ENCODE data around the gene CYBB.

Gene CYBB

GRCh38 chrX:37785569-37785968 lies 5.7 kb downstream of the CYBB start:
- DNase-seq (ENCODE audit: low read depth in 2 of 2) = no peak

GRCh38 chrX:37786624-37787422 lies 7.0 kb downstream of the CYBB start:
- no peak for DNase-seq (ENCODE audit: low read depth in 2 of 2)

- DNase-seq (ENCODE audit: low read depth in 2 of 2) = no peak
These were observed 7.6 kb downstream of the CYBB start for GRCh38 chrX:37787423-37787869.

GRCh38 chrX:37796310-37796709 lies 16.5 kb downstream of the CYBB start:
- DNase-seq (ENCODE audit: low read depth in 2 of 2) = no peak

GRCh38 chrX:37796805-37797204 lies 16.9 kb downstream of the CYBB start:
- DNase-seq (ENCODE audit: low read depth in 2 of 2) = no peak

- no peak for DNase-seq (ENCODE audit: low read depth in 2 of 2)
These were observed 20.1 kb downstream of the CYBB start for GRCh38 chrX:37799936-37800335.

GRCh38 chrX:37800717-37801116 lies 20.9 kb downstream of the CYBB start:
- no peak for DNase-seq (ENCODE audit: low read depth in 2 of 2)

GRCh38 chrX:37802028-37802427 lies 22.2 kb downstream of the CYBB start:
- DNase-seq (ENCODE audit: low read depth in 2 of 2) = no peak

GRCh38 chrX:37803057-37803456 lies 23.2 kb downstream of the CYBB start:
- no peak for DNase-seq (ENCODE audit: low read depth in 2 of 2)

GRCh38 chrX:37809970-37810369 lies 30.1 kb downstream of the CYBB start:
- DNase-seq (ENCODE audit: low read depth in 2 of 2) = no peak

- no peak for DNase-seq (ENCODE audit: low read depth in 2 of 2)
These were observed 32.3 kb downstream of the CYBB start for GRCh38 chrX:37812110-37812509.

GRCh38 chrX:37813570-37813969 lies 33.7 kb downstream of the CYBB start:
- no peak for DNase-seq (ENCODE audit: low read depth in 2 of 2)

GRCh38 chrX:37815366-37815765 lies 35.5 kb downstream of the CYBB start:
- DNase-seq (ENCODE audit: low read depth in 2 of 2) = no peak

- no peak for DNase-seq (ENCODE audit: low read depth in 2 of 2)
These were observed 36.9 kb downstream of the CYBB start for GRCh38 chrX:37816766-37817165.

- DNase-seq (ENCODE audit: low read depth in 2 of 2) = no peak
These were observed 37.3 kb downstream of the CYBB start for GRCh38 chrX:37817176-37817575.

GRCh38 chrX:37817579-37817978 lies 37.7 kb downstream of the CYBB start:
- no peak for DNase-seq (ENCODE audit: low read depth in 2 of 2)

- no peak for DNase-seq (ENCODE audit: low read depth in 2 of 2)
These were observed 38.2 kb downstream of the CYBB start for GRCh38 chrX:37818031-37818430.

- DNase-seq (ENCODE audit: low read depth in 2 of 2) = no peak
These were observed 40.8 kb downstream of the CYBB start for GRCh38 chrX:37820646-37821045.

- DNase-seq (ENCODE audit: low read depth in 2 of 2) = no peak
These were observed 44.8 kb downstream of the CYBB start for GRCh38 chrX:37824491-37825214.

- peak in 1 of 2 donors; percentile 19 for DNase-seq (ENCODE audit: low read depth in 2 of 2)
These were observed 45.5 kb downstream of the CYBB start for GRCh38 chrX:37825215-37825842.

GRCh38 chrX:37829721-37830120 lies 49.9 kb downstream of the CYBB start:
- no peak for DNase-seq (ENCODE audit: low read depth in 2 of 2)

GRCh38 chrX:37830371-37830770 lies 50.5 kb downstream of the CYBB start:
- no peak for DNase-seq (ENCODE audit: low read depth in 2 of 2)

- DNase-seq (ENCODE audit: low read depth in 2 of 2) = no peak
These were observed 55.1 kb downstream of the CYBB start for GRCh38 chrX:37834937-37835336.
